HG02610 (cell line): ENCODE measurements around the gene FAM83D.
A peak's percentile ranks its signal among the peaks of the same experiment; 100 is the strongest.

ENCODE experiments used
- ATAC-seq: cut with Tn5 transposase; IDR thresholded peaks from one replicate; pipeline ENCODE4 v1.9.1; 2021; ENCODE audit warnings: mild to moderate bottlenecking, moderate library complexity; ENCODE audit not compliant: unreplicated experiment

Gene FAM83D

GRCh38 chr20:38926142-38926933 lies at the start of gene FAM83D:
TSS of gene FAM83D (plus strand) at chr20:38926417. CDS start at chr20:38926443, 26 bp downstream.
- peak; percentile 96 for ATAC-seq

- no peak for ATAC-seq
These were observed 48.7 kb upstream of the FAM83D start for GRCh38 chr20:38877483-38877882.

- ATAC-seq, result no peak
These were observed 47.4 kb upstream of the FAM83D start for GRCh38 chr20:38878866-38879265.

- ATAC-seq, result no peak
These were observed 45.1 kb upstream of the FAM83D start for GRCh38 chr20:38880952-38881735.

GRCh38 chr20:38881806-38882440 lies 44.3 kb upstream of the FAM83D start:
- no peak for ATAC-seq

- no peak for ATAC-seq
These were observed 43.6 kb upstream of the FAM83D start for GRCh38 chr20:38882600-38882999.

GRCh38 chr20:38883081-38883980 lies 42.9 kb upstream of the FAM83D start:
- no peak for ATAC-seq

GRCh38 chr20:38883981-38884733 lies 42.1 kb upstream of the FAM83D start:
- no peak for ATAC-seq

- no peak for ATAC-seq
These were observed 40.9 kb upstream of the FAM83D start for GRCh38 chr20:38885357-38885756.

GRCh38 chr20:38888059-38888831 lies 38.0 kb upstream of the FAM83D start:
- no peak for ATAC-seq

GRCh38 chr20:38889050-38889449 lies 37.2 kb upstream of the FAM83D start:
- ATAC-seq, result no peak

GRCh38 chr20:38889792-38890496 lies 36.3 kb upstream of the FAM83D start:
- ATAC-seq, result no peak

- no peak for ATAC-seq
These were observed 35.8 kb upstream of the FAM83D start for GRCh38 chr20:38890497-38890818.

- peak; percentile 60 for ATAC-seq
These were observed 33.9 kb upstream of the FAM83D start for GRCh38 chr20:38892091-38892981.

GRCh38 chr20:38893056-38893564 lies 33.1 kb upstream of the FAM83D start:
- ATAC-seq, result no peak

- ATAC-seq, result no peak
These were observed 32.6 kb upstream of the FAM83D start for GRCh38 chr20:38893565-38894090.
